ENCODE data around the gene TTC28. TPM values are rescaled to one million over a fixed set of nuclear protein-coding genes. Genes with fewer than 3 reads are reported as not detected.

TTC28 gene
- total and polyA plus RNA-seq, 2 donors: 2.0 to 5.5 TPM

DNA sequence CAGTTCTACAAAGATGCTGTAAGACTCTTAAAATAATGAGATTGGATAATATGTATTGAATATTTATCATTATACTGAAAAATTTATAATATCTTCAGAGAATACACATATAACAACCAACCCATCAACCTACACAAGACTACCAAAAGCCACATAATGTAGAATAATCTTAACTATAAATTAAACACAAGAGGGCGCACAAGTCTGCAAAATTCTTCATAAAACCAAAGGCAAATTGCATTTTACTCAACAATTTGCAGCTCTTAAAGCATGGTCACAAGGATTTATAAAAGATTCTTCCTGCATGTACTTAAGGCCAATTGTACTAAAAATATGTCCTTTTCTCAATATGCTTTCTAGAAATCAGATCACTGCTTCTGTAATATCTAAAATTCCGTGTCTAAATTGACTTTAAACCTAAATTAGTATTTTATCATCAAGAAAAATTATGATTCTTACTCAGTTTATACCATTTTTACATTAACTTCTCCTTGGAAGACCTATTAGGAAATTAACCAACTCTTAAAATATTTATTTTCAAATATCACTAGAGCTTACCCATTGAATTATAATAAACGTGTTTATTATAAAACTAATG is 79.0 kb downstream of the TTC28 start:
- Histone ChIP-seq H3K27me3 (ENCODE audit: control insufficient read depth in 2 of 2, insufficient read depth in 1 of 2, low read length in 1 of 2) (peaks cover 0 to 3% of the 10 kb centered on the region in 2 donors), H3K9me3 (ENCODE audit: control insufficient read depth in 2 of 2, insufficient read depth in 1 of 2, low read length in 1 of 2) (no peaks in the 10 kb centered on the region), H3K36me3 (ENCODE audit: control insufficient read depth in 2 of 2, insufficient read depth in 2 of 2, low read length in 1 of 2) (no peaks in the 10 kb centered on the region), H3K27ac (ENCODE audit: low read depth in 1 of 2, low read length in 1 of 2) (no peak overlapping the region), H3K4me3 (ENCODE audit: low read length in 2 of 2) (no peak overlapping the region), H3K4me1 (ENCODE audit: control insufficient read depth in 2 of 2, insufficient read depth in 2 of 2, low read length in 2 of 2) (no peaks in the 10 kb centered on the region)
- DNase-seq (ENCODE audit: low read depth in 6 of 9, low spot score in 9 of 9): peak; percentile 4 to 74 (median 34)
- WGBS: 66% methylated on average over 3 of the region's 3 CpGs

DNA sequence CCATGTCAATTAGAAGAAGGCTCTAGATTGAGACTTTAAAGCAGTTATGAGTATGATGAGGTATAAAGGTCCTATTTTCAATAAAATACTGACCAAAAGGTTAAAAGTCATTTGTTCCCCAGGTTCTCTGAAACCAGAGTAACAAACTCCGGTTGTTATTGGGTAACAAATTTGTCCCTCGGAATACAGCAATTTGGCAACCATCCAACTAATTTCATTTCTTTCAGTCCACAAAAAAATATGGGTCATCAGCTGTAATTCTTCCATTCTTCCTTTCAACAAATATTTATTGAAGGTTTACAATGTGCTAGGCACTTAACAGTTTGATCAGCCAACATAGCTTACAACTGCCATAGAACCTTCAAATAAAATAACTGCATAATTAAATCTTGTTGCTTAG is 79.9 kb downstream of the TTC28 start:
- H3K4me1 ChIP-seq (ENCODE audit: control insufficient read depth in 2 of 2, insufficient read depth in 2 of 2, low read length in 2 of 2): no peaks in the 10 kb centered on the region

GRCh38 chr22:28597665-28598064 is 82.0 kb downstream of the TTC28 start:
- no peaks in the 10 kb centered on the region for H3K36me3 ChIP-seq (ENCODE audit: control insufficient read depth in 2 of 2, insufficient read depth in 2 of 2, low read length in 1 of 2)
- no peaks in the 10 kb centered on the region for H3K27me3 ChIP-seq (ENCODE audit: control insufficient read depth in 2 of 2, insufficient read depth in 1 of 2, low read length in 1 of 2)
- no peak overlapping the region for H3K27ac ChIP-seq (ENCODE audit: low read depth in 1 of 2, low read length in 1 of 2)
- 97% methylated on average over 3 of the region's 3 CpGs for WGBS
- DNase-seq (ENCODE audit: low read depth in 6 of 9, low spot score in 9 of 9): no peak
- H3K9me3 ChIP-seq (ENCODE audit: control insufficient read depth in 2 of 2, insufficient read depth in 1 of 2, low read length in 1 of 2): no peaks in the 10 kb centered on the region
- no peaks in the 10 kb centered on the region for H3K4me1 ChIP-seq (ENCODE audit: control insufficient read depth in 2 of 2, insufficient read depth in 2 of 2, low read length in 2 of 2)
- no peak overlapping the region for H3K4me3 ChIP-seq (ENCODE audit: low read length in 2 of 2)

More for the DNA sequence above, 79.9 kb downstream of the TTC28 start:
- H3K9me3 ChIP-seq (ENCODE audit: control insufficient read depth in 2 of 2, insufficient read depth in 1 of 2, low read length in 1 of 2): no peaks in the 10 kb centered on the region
- H3K36me3 ChIP-seq (ENCODE audit: control insufficient read depth in 2 of 2, insufficient read depth in 2 of 2, low read length in 1 of 2): no peaks in the 10 kb centered on the region
- H3K4me3 ChIP-seq (ENCODE audit: low read length in 2 of 2): no peak overlapping the region
- 95% methylated on average over 2 of the region's 2 CpGs for WGBS
- peaks cover 0 to 3% of the 10 kb centered on the region in 2 donors for H3K27me3 ChIP-seq (ENCODE audit: control insufficient read depth in 2 of 2, insufficient read depth in 1 of 2, low read length in 1 of 2)
- H3K27ac ChIP-seq (ENCODE audit: low read depth in 1 of 2, low read length in 1 of 2): no peak overlapping the region
- no peak for DNase-seq (ENCODE audit: low read depth in 6 of 9, low spot score in 9 of 9)

DNA sequence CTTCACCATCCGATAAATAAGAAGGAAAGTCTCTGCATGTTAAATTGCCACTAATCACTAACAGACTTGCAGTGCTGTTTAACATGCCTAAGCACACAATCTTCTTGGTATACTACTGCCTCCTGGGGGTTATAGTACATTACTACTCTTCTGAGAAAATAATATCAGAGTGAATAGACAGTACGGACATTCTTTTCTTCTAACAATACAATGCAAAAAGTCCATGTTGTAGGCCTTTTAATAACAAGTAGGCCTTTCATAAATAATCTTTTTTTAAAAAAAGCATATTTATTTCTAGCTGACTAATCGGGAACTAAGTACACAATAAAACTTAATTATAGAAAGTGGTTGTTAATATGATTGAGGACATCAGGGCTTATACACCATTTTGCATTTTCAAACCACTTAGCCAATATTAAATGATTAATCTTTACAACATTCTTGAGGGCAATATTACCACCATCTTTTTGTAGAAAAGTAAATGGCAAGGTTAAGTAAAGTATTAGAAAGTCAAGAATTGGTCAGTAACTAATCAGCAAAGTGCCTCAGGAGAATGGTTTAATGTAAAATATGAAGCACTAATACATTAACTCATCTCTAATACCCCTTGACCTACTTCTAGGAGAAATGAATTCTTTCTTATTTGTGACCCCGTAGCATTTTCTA is 84.7 kb downstream of the TTC28 start:
- no peaks in the 10 kb centered on the region for H3K36me3 ChIP-seq (ENCODE audit: control insufficient read depth in 2 of 2, insufficient read depth in 2 of 2, low read length in 1 of 2)
- WGBS: 55% methylated on average over 4 of the region's 4 CpGs
- H3K4me1 ChIP-seq (ENCODE audit: control insufficient read depth in 2 of 2, insufficient read depth in 2 of 2, low read length in 2 of 2): no peaks in the 10 kb centered on the region
- no peaks in the 10 kb centered on the region for H3K27me3 ChIP-seq (ENCODE audit: control insufficient read depth in 2 of 2, insufficient read depth in 1 of 2, low read length in 1 of 2)
- DNase-seq (ENCODE audit: low read depth in 6 of 9, low spot score in 9 of 9): peak in 8 of 9 donors; percentile 8 to 61 (median 18)
- H3K4me3 ChIP-seq (ENCODE audit: low read length in 2 of 2): no peak overlapping the region
- no peak overlapping the region for H3K27ac ChIP-seq (ENCODE audit: low read depth in 1 of 2, low read length in 1 of 2)
- H3K9me3 ChIP-seq (ENCODE audit: control insufficient read depth in 2 of 2, insufficient read depth in 1 of 2, low read length in 1 of 2): no peaks in the 10 kb centered on the region

GRCh38 chr22:28594076-28594796 is 85.4 kb downstream of the TTC28 start:
- Histone ChIP-seq H3K27ac (ENCODE audit: low read depth in 1 of 2, low read length in 1 of 2) (no peak overlapping the region), H3K27me3 (ENCODE audit: control insufficient read depth in 2 of 2, insufficient read depth in 1 of 2, low read length in 1 of 2) (no peaks in the 10 kb centered on the region), H3K9me3 (ENCODE audit: control insufficient read depth in 2 of 2, insufficient read depth in 1 of 2, low read length in 1 of 2) (no peaks in the 10 kb centered on the region), H3K36me3 (ENCODE audit: control insufficient read depth in 2 of 2, insufficient read depth in 2 of 2, low read length in 1 of 2) (no peaks in the 10 kb centered on the region), H3K4me3 (ENCODE audit: low read length in 2 of 2) (no peak overlapping the region), H3K4me1 (ENCODE audit: control insufficient read depth in 2 of 2, insufficient read depth in 2 of 2, low read length in 2 of 2) (no peaks in the 10 kb centered on the region)
- DNase-seq (ENCODE audit: low read depth in 6 of 9, low spot score in 9 of 9): peak in 1 of 9 donors; percentile 1
- WGBS: 74% methylated on average over 2 of the region's 2 CpGs

- Histone ChIP-seq H3K4me3 (ENCODE audit: low read length in 2 of 2) (no peak overlapping the region), H3K27ac (ENCODE audit: low read depth in 1 of 2, low read length in 1 of 2) (no peak overlapping the region), H3K4me1 (ENCODE audit: control insufficient read depth in 2 of 2, insufficient read depth in 2 of 2, low read length in 2 of 2) (no peaks in the 10 kb centered on the region), H3K9me3 (ENCODE audit: control insufficient read depth in 2 of 2, insufficient read depth in 1 of 2, low read length in 1 of 2) (no peaks in the 10 kb centered on the region), H3K27me3 (ENCODE audit: control insufficient read depth in 2 of 2, insufficient read depth in 1 of 2, low read length in 1 of 2) (no peaks in the 10 kb centered on the region), H3K36me3 (ENCODE audit: control insufficient read depth in 2 of 2, insufficient read depth in 2 of 2, low read length in 1 of 2) (no peaks in the 10 kb centered on the region)
- no peak for DNase-seq (ENCODE audit: low read depth in 6 of 9, low spot score in 9 of 9)
- 97% methylated on average over 3 of the region's 3 CpGs for WGBS
These were observed 86.3 kb downstream of the TTC28 start for GRCh38 chr22:28593299-28593698.

DNA sequence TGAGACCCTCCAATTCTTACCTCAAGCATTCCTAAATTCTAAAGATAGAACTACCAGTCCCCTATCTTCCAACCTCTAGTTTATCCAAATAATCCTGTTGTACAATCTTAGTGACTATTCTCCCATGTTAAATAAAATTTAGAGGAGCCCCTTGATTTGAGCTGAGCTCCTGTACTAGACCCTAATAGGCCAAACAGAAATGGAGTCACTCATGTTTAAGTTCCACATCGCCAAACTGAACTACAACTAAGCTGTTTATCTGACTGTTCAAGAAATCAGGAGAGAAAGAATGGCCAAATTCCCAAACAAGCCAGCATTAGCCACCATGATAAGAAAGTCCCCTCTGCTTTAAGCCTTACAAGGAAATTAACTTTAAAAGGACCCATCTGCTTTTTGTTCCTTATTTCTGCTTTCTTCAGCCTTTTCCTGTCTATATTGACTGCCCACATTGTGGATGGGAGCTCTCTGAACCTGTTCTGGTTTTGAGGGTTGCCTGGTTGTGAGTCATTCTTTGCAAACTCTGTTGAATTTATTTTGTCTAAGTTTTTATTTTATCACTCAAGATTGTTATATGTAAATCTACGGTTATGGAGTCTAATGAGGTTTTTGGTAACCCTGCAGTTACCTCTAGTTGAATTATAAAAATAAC is 90.4 kb downstream of the TTC28 start:
- no peaks in the 10 kb centered on the region for H3K27me3 ChIP-seq (ENCODE audit: control insufficient read depth in 2 of 2, insufficient read depth in 1 of 2, low read length in 1 of 2)
- no peak for DNase-seq (ENCODE audit: low read depth in 6 of 9, low spot score in 9 of 9)
- H3K27ac ChIP-seq (ENCODE audit: low read depth in 1 of 2, low read length in 1 of 2): no peak overlapping the region
- no peak overlapping the region for H3K4me3 ChIP-seq (ENCODE audit: low read length in 2 of 2)
- no peaks in the 10 kb centered on the region for H3K36me3 ChIP-seq (ENCODE audit: control insufficient read depth in 2 of 2, insufficient read depth in 2 of 2, low read length in 1 of 2)
- WGBS: 92% methylated on average over 2 of the region's 2 CpGs
- no peaks in the 10 kb centered on the region for H3K4me1 ChIP-seq (ENCODE audit: control insufficient read depth in 2 of 2, insufficient read depth in 2 of 2, low read length in 2 of 2)
- H3K9me3 ChIP-seq (ENCODE audit: control insufficient read depth in 2 of 2, insufficient read depth in 1 of 2, low read length in 1 of 2): no peaks in the 10 kb centered on the region

DNA sequence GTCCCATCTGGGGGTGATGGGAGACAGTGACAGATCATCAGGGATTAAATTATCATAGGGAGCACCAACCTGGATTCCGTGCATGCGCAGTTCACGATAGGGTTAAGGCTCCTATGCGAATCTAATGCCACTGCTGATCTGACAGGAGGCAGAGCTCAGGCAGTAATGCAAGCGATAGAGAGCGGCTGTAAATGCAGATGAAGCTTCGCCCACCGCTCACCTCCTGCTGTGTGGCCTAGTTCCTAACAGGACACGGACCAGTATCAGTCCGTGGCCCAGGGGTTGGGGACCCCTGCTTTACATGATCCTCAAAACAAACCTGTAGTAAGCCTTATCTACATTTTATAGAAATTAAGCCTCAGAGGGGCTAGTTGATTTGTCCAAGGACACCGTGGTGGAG is 94.3 kb downstream of the TTC28 start:
- Histone ChIP-seq H3K27me3 (ENCODE audit: control insufficient read depth in 2 of 2, insufficient read depth in 1 of 2, low read length in 1 of 2) (no peaks in the 10 kb centered on the region), H3K27ac (ENCODE audit: low read depth in 1 of 2, low read length in 1 of 2) (no peak overlapping the region), H3K9me3 (ENCODE audit: control insufficient read depth in 2 of 2, insufficient read depth in 1 of 2, low read length in 1 of 2) (no peaks in the 10 kb centered on the region), H3K4me1 (ENCODE audit: control insufficient read depth in 2 of 2, insufficient read depth in 2 of 2, low read length in 2 of 2) (no peaks in the 10 kb centered on the region), H3K36me3 (ENCODE audit: control insufficient read depth in 2 of 2, insufficient read depth in 2 of 2, low read length in 1 of 2) (no peaks in the 10 kb centered on the region), H3K4me3 (ENCODE audit: low read length in 2 of 2) (no peak overlapping the region)
- 98% methylated on average over 11 of the region's 11 CpGs for WGBS
- no peak for DNase-seq (ENCODE audit: low read depth in 6 of 9, low spot score in 9 of 9)

DNA sequence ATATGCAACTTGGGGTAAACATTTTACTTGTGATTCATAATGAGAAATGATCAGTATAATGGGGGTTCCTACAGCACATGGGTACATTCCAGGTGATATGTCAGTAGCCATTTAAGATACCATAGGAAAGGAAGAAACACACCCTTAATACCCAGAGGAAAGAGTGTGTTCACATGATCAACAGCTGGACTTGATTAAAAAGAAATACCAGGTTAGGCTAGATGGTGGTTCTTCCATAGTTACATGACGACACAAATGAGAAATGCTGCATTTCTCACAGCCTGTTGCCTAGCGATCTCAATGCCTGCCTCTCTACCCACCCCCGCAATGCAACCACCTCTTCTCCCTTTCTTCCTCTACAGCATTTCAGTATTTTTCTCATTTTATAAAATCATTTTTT is 96.8 kb downstream of the TTC28 start:
- no peaks in the 10 kb centered on the region for H3K9me3 ChIP-seq (ENCODE audit: control insufficient read depth in 2 of 2, insufficient read depth in 1 of 2, low read length in 1 of 2)
- DNase-seq (ENCODE audit: low read depth in 6 of 9, low spot score in 9 of 9): no peak
- H3K27me3 ChIP-seq (ENCODE audit: control insufficient read depth in 2 of 2, insufficient read depth in 1 of 2, low read length in 1 of 2): no peaks in the 10 kb centered on the region
- no peaks in the 10 kb centered on the region for H3K36me3 ChIP-seq (ENCODE audit: control insufficient read depth in 2 of 2, insufficient read depth in 2 of 2, low read length in 1 of 2)
- H3K27ac ChIP-seq (ENCODE audit: low read depth in 1 of 2, low read length in 1 of 2): no peak overlapping the region
- 97% methylated on average over 3 of the region's 3 CpGs for WGBS
- H3K4me3 ChIP-seq (ENCODE audit: low read length in 2 of 2): no peak overlapping the region
- no peaks in the 10 kb centered on the region for H3K4me1 ChIP-seq (ENCODE audit: control insufficient read depth in 2 of 2, insufficient read depth in 2 of 2, low read length in 2 of 2)

Data from thymus (tissue), 11 donors.